Left ventricle myocardium inferior (tissue), 1 donor: ENCODE data around the gene TPPP2. TPM values are rescaled to one million over a fixed set of nuclear protein-coding genes. Genes with fewer than 3 reads are reported as not detected.

ENCODE experiments used
- DNase-seq: peaks from one replicate; pipeline ENCODE4 v3.0.0-alpha.2; 2020
- H3K27ac ChIP-seq: fragments of 200-600 bp; replicated peaks from 2 replicates; pipeline ENCODE4 v1.8.0; 2021
- H3K27me3 ChIP-seq: fragments of 200-600 bp; 2 replicates; pipeline ENCODE4 v1.8.0; 2021; ENCODE audit warnings: low read depth
- H3K36me3 ChIP-seq: fragments of 200-600 bp; 2 replicates; pipeline ENCODE4 v1.8.0; 2021
- H3K4me1 ChIP-seq: fragments of 200-600 bp; 2 replicates; pipeline ENCODE4 v1.8.0; 2021
- H3K4me3 ChIP-seq: fragments of 200-600 bp; 2 replicates; pipeline ENCODE4 v1.8.0; 2021; ENCODE audit warnings: mild to moderate bottlenecking, moderate library complexity
- H3K9me3 ChIP-seq: fragments of 200-600 bp; replicated peaks from 2 replicates; pipeline ENCODE4 v1.8.0; 2021
- intact Hi-C: fragments of 100-400 bp; cut with micrococcal nuclease; formaldehyde crosslinking; loops from one replicate; pipeline ENCODE4 v1.11.0; 2022
- total RNA-seq: library from RNA; stranded (reverse); fragmentation: NEBNext Ultra II Directional; extraction: Animal tissue kit (Norgen Biotek cat#: 25700); gene quantifications from one replicate; pipeline ENCODE4 v1.2.1, GENCODE V29; 2021
- TF ChIP-seq, protein P1 (sequence below): fragments of 200-600 bp; IDR thresholded peaks from 2 replicates; pipeline ENCODE4 v1.8.0; 2021; ENCODE audit warnings: antibody characterized with exemption, mild to moderate bottlenecking, borderline replicate concordance
- donor health status: DM: no; HTN: yes; CAD: no; lungs with severe emphysema.

TPPP2 gene
- total RNA-seq, 1 donor from 2014 or later: 1.6 TPM

GRCh38 chr14:21063479-21063878 lies 33.5 kb downstream of the TPPP2 start:
- Histone ChIP-seq H3K4me1 (peaks cover 9% of the 10 kb centered on the region), H3K36me3 (no peaks in the 10 kb centered on the region), H3K27ac (no peak overlapping the region), H3K9me3 (no peaks in the 10 kb centered on the region), H3K27me3 (no peaks in the 10 kb centered on the region), H3K4me3 (no peak overlapping the region)
- TF ChIP-seq, protein P1, sequence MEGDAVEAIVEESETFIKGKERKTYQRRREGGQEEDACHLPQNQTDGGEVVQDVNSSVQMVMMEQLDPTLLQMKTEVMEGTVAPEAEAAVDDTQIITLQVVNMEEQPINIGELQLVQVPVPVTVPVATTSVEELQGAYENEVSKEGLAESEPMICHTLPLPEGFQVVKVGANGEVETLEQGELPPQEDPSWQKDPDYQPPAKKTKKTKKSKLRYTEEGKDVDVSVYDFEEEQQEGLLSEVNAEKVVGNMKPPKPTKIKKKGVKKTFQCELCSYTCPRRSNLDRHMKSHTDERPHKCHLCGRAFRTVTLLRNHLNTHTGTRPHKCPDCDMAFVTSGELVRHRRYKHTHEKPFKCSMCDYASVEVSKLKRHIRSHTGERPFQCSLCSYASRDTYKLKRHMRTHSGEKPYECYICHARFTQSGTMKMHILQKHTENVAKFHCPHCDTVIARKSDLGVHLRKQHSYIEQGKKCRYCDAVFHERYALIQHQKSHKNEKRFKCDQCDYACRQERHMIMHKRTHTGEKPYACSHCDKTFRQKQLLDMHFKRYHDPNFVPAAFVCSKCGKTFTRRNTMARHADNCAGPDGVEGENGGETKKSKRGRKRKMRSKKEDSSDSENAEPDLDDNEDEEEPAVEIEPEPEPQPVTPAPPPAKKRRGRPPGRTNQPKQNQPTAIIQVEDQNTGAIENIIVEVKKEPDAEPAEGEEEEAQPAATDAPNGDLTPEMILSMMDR: no peak
- intact Hi-C loops: no loop called here
- no peak for DNase-seq

GRCh38 chr14:21066882-21067502 lies 37.0 kb downstream of the TPPP2 start:
- no peak overlapping the region for H3K27ac ChIP-seq
- no peaks in the 10 kb centered on the region for H3K36me3 ChIP-seq
- H3K4me3 ChIP-seq: no peak overlapping the region
- TF ChIP-seq, protein P1: no peak
- intact Hi-C loops: loop anchor here (5.0 kb wide), 1 partner anchor 35 kb away; the partner anchor contains the start of gene TMEM253
- peaks cover 44% of the 10 kb centered on the region for H3K4me1 ChIP-seq
- H3K9me3 ChIP-seq: no peaks in the 10 kb centered on the region
- no peaks in the 10 kb centered on the region for H3K27me3 ChIP-seq
- DNase-seq: no peak

DNA sequence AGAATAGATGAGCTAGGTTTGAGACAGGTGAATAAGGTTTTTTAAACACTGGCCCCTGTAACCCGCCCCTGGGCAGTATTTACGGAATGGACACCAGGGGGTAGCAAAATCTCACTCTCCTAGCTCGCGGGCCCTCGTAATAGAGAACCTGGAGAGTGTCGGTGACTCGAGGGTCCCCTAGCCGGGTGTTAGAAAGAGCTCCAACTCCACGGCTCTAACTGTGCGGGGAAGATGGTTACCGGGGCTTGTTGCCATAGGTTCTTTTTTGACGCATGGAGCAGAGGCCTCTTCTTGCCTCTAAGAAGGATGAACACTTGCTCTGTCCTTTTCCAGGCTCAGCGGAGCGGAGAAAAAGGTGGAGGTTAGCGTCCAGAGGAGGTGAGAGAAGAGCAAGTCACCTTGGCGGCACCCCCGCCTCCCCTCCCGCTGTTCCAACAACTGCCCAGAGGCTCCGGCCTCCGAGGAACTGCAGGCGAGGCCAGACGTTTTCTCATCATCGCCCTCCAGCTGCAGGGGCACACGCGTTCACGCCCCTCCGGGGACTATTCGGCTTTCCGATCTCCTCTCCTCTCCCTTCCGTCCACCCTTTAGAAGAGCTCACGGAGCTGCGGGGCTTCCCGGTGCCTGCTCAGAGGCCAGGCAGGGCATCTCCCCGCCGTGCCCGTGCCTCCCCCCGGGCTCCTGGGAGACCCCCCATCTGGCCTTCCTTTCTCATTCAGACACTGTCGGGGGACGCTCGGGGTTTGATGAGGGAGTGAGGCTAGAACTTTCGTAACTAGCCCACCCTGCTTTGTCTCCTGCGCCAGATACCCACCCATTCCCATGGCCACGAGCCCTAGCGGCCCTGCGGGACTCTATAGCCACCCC lies 38.7 kb downstream of the TPPP2 start:
- TF ChIP-seq, protein P1: peak; percentile 78
- H3K27me3 ChIP-seq: no peaks in the 10 kb centered on the region
- intact Hi-C loops: loop anchor here (5.0 kb wide), 1 partner anchor 34 kb away; the partner anchor contains the start of gene TMEM253
- H3K4me3 ChIP-seq: peak overlapping the region; percentile 88
- H3K27ac ChIP-seq: peak overlapping the region; percentile 95
- H3K4me1 ChIP-seq: peaks cover 47% of the 10 kb centered on the region
- H3K9me3 ChIP-seq: no peaks in the 10 kb centered on the region
- DNase-seq: peak; percentile 47
- H3K36me3 ChIP-seq: peaks cover 11% of the 10 kb centered on the region

DNA sequence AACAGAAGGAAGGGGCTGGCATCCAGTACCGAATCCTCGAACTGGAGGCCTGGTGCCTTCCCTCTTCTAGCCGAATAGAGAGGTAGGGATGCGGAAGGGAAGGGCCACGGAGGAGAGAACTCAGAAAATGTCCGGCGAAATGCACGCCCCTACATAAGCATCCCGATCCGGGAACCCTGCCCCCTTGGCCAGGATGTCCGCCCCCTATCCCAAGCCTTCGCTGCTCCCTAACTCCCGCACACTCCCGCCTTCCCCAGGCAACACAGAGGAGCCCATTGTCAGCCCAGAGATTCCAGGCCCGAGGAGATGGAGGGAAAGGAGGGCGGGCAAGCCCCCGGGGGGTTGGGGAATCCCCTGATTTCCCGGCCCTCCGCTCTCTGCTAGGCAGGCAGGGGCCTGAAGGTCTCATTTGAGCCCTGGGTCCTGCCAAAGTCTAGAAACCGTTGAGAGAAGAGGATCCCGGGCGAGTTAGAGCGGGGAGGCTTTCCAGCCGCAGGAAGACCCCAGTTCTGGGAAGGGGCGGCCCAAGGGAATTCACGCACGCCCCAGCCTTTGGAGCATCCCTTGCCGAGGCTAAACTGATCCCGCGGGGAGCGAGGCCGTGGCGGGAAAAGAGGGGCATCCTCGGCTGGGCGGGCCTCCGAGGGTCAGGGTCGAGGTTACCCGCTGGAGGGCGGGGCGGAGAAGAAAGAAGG lies 39.5 kb downstream of the TPPP2 start:
- Histone ChIP-seq H3K27me3 (no peaks in the 10 kb centered on the region), H3K9me3 (no peaks in the 10 kb centered on the region), H3K27ac (peak overlapping the region; percentile 95), H3K4me1 (peaks cover 46% of the 10 kb centered on the region), H3K36me3 (peaks cover 18% of the 10 kb centered on the region), H3K4me3 (peak overlapping the region; percentile 88)
- intact Hi-C loops: loop anchor here (5.0 kb wide), 1 partner anchor 33 kb away; the partner anchor contains the start of gene TMEM253
- peak; percentile 61 for DNase-seq
- TF ChIP-seq, protein P1: no peak

GRCh38 chr14:21070083-21070609 lies 40.1 kb downstream of the TPPP2 start, which contains the start of gene ARHGEF40:
Gene ARHGEF40, plus strand, starts transcription at chr14:21070304. Its CDS starts 93 bp downstream, at chr14:21070397.
- H3K27ac ChIP-seq: peak within 1 kb of the TSS; percentile 95
- no peaks in the 10 kb centered on the region for H3K9me3 ChIP-seq
- H3K36me3 ChIP-seq: peaks cover 24% of the 10 kb centered on the region
- H3K27me3 ChIP-seq: no peaks in the 10 kb centered on the region
- TF ChIP-seq, protein P1: no peak
- H3K4me1 ChIP-seq: peaks cover 46% of the 10 kb centered on the region
- intact Hi-C loops: no loop called here
- peak within 1 kb of the TSS; percentile 88 for H3K4me3 ChIP-seq
- peak; percentile 79 for DNase-seq
